ENCODE measurements around the gene ADCY10.

DNA sequence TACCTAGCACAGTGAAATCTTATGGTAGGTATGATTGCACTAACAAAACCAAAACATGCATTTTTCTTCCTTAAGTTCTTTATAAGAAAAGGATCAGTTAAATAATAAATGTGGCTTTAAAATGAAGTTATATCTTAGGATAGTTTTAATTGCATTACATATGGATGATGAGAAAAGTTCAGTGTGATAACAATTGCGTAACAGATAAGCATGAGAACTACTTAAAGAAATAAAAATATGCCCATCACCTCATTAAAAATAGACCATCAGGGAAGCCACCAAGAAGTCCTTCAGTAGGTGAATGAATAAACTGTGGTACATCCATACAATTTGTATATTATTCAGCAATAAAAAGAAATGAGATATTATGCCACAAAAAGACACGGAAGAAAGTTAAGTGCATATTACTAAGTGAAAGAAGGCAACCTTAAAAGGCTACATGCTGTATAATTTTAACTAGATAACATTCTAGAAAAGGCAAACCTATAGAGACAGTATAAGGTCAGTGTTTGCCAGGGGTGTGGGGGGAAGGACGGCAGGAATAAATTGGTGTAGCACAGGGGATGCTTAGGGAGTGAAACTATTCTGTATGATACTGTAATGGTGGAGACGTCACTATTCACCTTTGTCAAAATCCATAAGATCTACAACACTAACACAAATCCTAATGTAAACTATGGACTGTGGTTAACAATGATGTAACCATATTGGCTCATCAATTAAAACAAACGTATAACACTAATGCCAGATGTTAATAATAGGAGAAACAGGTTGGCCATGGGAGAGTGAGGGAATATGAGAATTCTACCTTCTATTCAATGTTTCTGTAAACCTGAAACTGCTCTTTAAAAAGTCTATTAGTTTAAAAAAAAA is 149.2 kb downstream of the ADCY10 start:
- TF ChIP-seq, protein P1, sequence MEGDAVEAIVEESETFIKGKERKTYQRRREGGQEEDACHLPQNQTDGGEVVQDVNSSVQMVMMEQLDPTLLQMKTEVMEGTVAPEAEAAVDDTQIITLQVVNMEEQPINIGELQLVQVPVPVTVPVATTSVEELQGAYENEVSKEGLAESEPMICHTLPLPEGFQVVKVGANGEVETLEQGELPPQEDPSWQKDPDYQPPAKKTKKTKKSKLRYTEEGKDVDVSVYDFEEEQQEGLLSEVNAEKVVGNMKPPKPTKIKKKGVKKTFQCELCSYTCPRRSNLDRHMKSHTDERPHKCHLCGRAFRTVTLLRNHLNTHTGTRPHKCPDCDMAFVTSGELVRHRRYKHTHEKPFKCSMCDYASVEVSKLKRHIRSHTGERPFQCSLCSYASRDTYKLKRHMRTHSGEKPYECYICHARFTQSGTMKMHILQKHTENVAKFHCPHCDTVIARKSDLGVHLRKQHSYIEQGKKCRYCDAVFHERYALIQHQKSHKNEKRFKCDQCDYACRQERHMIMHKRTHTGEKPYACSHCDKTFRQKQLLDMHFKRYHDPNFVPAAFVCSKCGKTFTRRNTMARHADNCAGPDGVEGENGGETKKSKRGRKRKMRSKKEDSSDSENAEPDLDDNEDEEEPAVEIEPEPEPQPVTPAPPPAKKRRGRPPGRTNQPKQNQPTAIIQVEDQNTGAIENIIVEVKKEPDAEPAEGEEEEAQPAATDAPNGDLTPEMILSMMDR (IDR thresholded peaks at IDR 0.05; ENCODE audit: low read length): no peak
- TF ChIP-seq EZH2 (IDR thresholded peaks at IDR 0.05; ENCODE audit: borderline replicate concordance, low read length): no peak

All from OCI-LY1 (cell line).